Measurements from ENCODE around the gene NFATC3. TPM values are rescaled to one million over a fixed set of nuclear protein-coding genes. Genes with fewer than 3 reads are reported as not detected.

NFATC3 gene
- total RNA-seq, 1 donor from 2014 or later, result 42.0 TPM

- H3K4me3 Mint-ChIP-seq (ENCODE audit: unreplicated experiment), result no peak overlapping the region
- no peak overlapping the region for H3K27ac Mint-ChIP-seq (ENCODE audit: unreplicated experiment)
- peaks cover 24% of the 10 kb centered on the region for H3K36me3 Mint-ChIP-seq (ENCODE audit: unreplicated experiment)
- DNase-seq (ENCODE audit: extremely low spot score, unreplicated experiment), result no peak
- no peaks in the 10 kb centered on the region for H3K27me3 Mint-ChIP-seq (ENCODE audit: unreplicated experiment)
- TF ChIP-seq CTCF (IDR thresholded peaks at IDR 0.05), result no peak
- no peaks in the 10 kb centered on the region for H3K9me3 Mint-ChIP-seq (ENCODE audit: unreplicated experiment)
- H3K4me1 Mint-ChIP-seq (ENCODE audit: unreplicated experiment), result peaks cover 3% of the 10 kb centered on the region
Observed at GRCh38 chr16:68076560-68076959, 8.6 kb upstream of the NFATC3 start.

GRCh38 chr16:68077866-68078700 is 7.1 kb upstream of the NFATC3 start:
- no peaks in the 10 kb centered on the region for H3K27me3 Mint-ChIP-seq (ENCODE audit: unreplicated experiment)
- DNase-seq (ENCODE audit: extremely low spot score, unreplicated experiment), result no peak
- no peak overlapping the region for H3K4me3 Mint-ChIP-seq (ENCODE audit: unreplicated experiment)
- no peak overlapping the region for H3K27ac Mint-ChIP-seq (ENCODE audit: unreplicated experiment)
- H3K9me3 Mint-ChIP-seq (ENCODE audit: unreplicated experiment), result no peaks in the 10 kb centered on the region
- peaks cover 1% of the 10 kb centered on the region for H3K4me1 Mint-ChIP-seq (ENCODE audit: unreplicated experiment)
- TF ChIP-seq CTCF (IDR thresholded peaks at IDR 0.05), result no peak
- peaks cover 24% of the 10 kb centered on the region for H3K36me3 Mint-ChIP-seq (ENCODE audit: unreplicated experiment)

- Mint-ChIP-seq H3K27me3 (ENCODE audit: unreplicated experiment) (no peaks in the 10 kb centered on the region), H3K36me3 (ENCODE audit: unreplicated experiment) (peaks cover 21% of the 10 kb centered on the region), H3K27ac (ENCODE audit: unreplicated experiment) (no peak overlapping the region), H3K4me3 (ENCODE audit: unreplicated experiment) (no peak overlapping the region), H3K9me3 (ENCODE audit: unreplicated experiment) (no peaks in the 10 kb centered on the region), H3K4me1 (ENCODE audit: unreplicated experiment) (peaks cover 7% of the 10 kb centered on the region)
- no peak for TF ChIP-seq CTCF (IDR thresholded peaks at IDR 0.05)
- no peak for DNase-seq (ENCODE audit: extremely low spot score, unreplicated experiment)
Observed at GRCh38 chr16:68078701-68079375, 6.3 kb upstream of the NFATC3 start.

GRCh38 chr16:68079376-68079625 is 5.9 kb upstream of the NFATC3 start:
- no peak overlapping the region for H3K4me3 Mint-ChIP-seq (ENCODE audit: unreplicated experiment)
- no peaks in the 10 kb centered on the region for H3K9me3 Mint-ChIP-seq (ENCODE audit: unreplicated experiment)
- no peak for TF ChIP-seq CTCF (IDR thresholded peaks at IDR 0.05)
- no peak for DNase-seq (ENCODE audit: extremely low spot score, unreplicated experiment)
- peaks cover 18% of the 10 kb centered on the region for H3K36me3 Mint-ChIP-seq (ENCODE audit: unreplicated experiment)
- no peak overlapping the region for H3K27ac Mint-ChIP-seq (ENCODE audit: unreplicated experiment)
- no peaks in the 10 kb centered on the region for H3K27me3 Mint-ChIP-seq (ENCODE audit: unreplicated experiment)
- H3K4me1 Mint-ChIP-seq (ENCODE audit: unreplicated experiment), result peaks cover 12% of the 10 kb centered on the region

- Mint-ChIP-seq H3K27ac (ENCODE audit: unreplicated experiment) (no peak overlapping the region), H3K9me3 (ENCODE audit: unreplicated experiment) (no peaks in the 10 kb centered on the region), H3K4me1 (ENCODE audit: unreplicated experiment) (peaks cover 14% of the 10 kb centered on the region), H3K4me3 (ENCODE audit: unreplicated experiment) (no peak overlapping the region), H3K36me3 (ENCODE audit: unreplicated experiment) (peaks cover 14% of the 10 kb centered on the region), H3K27me3 (ENCODE audit: unreplicated experiment) (no peaks in the 10 kb centered on the region)
- TF ChIP-seq CTCF (IDR thresholded peaks at IDR 0.05), result no peak
- no peak for DNase-seq (ENCODE audit: extremely low spot score, unreplicated experiment)
Observed at GRCh38 chr16:68079626-68080344, 5.4 kb upstream of the NFATC3 start.

Measured in osteocyte (in vitro differentiated cells).